HG02642 (cell line): ENCODE data around the gene USP20.

Experiments
- ATAC-seq: cut with Tn5 transposase; IDR thresholded peaks from one replicate; pipeline ENCODE4 v1.9.1; 2021; ENCODE audit warnings: mild to moderate bottlenecking; ENCODE audit not compliant: unreplicated experiment, poor library complexity

Gene USP20

DNA sequence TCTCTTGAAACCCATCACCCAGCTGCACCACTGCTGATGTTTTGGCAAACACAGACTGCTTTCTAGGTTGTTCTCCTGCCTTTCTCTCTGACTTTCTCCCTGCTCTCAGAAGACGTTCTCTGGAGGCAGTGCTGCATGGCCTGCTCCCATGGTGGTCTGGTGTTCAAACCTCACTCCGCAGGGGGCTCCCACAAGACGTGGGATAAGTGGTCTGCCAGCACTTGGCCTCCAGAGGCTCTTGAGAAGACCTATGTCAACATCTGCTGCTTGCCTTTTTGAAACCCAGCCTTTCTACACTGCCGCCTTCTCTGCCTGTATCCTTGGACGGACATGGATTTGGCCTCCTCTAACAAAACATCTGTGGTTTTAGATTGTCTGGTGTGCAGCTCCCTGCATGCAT is 16.6 kb downstream of the USP20 start:
- ATAC-seq: no peak

DNA sequence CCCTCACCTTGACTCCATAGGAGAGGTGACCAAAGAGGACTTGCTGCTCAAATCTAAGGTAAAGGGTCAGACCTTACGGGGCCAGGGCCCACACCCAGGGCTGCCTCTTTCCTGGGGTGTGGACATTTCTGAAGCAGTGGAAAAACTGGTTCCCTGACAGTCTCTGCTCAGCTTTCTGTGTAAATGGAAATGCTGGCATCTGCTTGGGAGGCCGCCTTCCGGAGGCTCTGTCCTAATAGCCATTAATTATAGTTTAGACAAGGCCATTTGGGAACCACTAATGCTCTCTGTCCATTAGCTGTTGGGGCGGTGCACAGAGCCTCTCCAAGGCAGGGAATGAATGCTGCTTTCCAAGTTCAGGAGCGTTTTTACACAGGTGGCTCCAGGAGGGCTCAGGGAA is 17.3 kb downstream of the USP20 start:
- no peak for ATAC-seq

DNA sequence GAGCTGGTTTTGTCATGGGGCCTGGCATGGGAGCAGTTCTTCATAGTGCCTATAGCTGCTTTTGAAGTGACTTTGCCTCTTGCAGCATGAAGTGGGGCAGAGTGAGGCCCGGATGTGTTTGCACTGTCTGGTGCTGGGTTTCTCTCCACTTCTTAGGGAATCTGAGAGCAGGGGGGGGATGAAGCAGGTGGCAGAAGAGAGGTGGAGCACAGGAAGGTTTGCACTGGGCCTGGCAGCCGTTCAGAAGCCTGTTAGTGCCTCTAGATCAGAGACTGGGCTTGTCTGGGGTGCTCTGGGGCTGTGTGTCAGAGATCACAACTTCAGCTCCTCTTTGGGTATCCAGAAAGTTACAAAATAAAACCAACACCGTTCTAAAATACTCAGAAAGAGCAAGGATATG is 18.4 kb downstream of the USP20 start:
- no peak for ATAC-seq

DNA sequence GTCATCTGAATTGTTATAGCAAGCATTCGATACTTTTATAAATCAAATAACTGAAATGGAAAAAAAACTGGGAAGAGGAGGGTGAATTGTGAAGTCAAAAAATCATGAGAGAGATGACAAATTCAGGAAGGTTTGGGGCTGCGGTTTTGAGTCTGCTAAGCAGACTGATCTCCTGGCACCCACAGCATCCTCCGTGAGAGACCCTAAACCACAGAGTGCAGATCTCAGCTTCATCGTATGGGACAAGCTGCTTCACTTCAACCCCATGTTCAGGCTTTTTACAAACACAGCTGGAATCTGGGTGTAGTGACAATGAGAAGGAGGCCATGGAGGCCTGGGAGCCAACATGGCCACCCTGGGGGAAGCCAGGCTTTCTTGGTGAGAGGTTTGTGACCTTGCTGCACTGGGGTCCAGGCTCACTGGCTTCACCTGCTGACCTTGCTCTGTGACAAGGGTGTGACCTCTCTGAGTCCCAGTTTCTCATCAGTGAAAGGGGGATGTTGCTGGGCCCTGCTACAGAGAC is 19.4 kb downstream of the USP20 start:
- no peak for ATAC-seq

DNA sequence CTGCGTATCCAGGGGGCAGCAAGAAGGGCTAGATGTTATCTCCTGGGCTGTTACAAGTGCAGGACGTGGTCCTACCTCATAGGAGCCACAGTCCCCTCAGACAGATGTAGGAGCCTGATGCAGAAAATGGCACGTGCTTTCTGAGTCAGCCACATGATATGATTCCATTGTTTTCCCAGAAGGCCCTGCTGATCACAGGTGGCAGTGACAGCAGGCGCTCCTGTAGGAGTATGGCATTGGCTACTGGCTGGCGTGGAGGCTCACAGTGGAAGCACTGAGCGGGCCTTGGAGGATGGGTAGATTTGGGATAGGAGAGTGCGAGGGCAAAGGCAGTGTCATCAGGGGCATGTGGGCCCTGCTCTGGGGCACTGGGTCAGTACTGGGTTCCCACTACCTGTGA is 21.9 kb downstream of the USP20 start:
- ATAC-seq: no peak

DNA sequence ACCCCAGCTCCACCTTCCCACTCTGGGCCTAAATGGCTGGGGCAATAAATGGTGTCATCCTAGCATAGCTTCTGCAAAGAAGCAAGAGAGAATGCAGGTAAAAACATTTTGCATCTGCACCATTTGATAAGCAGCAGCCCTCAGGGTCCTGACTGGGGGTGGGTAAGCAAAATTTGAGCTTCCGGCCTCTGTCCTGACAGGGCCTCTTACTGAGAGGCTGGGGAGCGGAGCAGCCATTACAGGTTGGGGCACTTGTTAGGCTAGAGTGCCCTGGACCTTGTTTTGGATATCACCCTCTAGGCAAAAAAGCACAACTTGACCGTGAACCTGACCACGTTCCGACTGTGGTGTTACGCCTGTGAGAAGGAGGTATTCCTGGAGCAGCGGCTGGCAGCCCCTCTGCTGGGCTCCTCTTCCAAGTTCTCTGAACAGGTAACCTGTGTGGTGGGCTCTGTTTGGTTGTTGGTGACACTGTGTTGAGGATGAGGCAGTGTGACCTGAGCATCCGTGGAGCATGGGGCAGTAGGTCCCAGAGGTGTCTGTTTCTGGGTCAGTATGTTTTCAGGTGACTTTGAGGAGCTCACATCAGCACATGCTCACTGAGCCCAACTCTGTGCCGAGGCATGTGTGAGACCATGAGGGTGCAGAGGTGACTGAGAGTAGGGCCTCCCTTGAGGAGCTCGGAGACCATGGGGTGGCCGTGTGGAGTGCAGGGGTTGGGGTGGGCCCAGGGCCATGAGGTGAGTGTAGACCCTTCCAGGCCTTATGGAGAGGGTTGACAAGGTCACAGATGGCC is 23.1 kb downstream of the USP20 start:
- no peak for ATAC-seq

DNA sequence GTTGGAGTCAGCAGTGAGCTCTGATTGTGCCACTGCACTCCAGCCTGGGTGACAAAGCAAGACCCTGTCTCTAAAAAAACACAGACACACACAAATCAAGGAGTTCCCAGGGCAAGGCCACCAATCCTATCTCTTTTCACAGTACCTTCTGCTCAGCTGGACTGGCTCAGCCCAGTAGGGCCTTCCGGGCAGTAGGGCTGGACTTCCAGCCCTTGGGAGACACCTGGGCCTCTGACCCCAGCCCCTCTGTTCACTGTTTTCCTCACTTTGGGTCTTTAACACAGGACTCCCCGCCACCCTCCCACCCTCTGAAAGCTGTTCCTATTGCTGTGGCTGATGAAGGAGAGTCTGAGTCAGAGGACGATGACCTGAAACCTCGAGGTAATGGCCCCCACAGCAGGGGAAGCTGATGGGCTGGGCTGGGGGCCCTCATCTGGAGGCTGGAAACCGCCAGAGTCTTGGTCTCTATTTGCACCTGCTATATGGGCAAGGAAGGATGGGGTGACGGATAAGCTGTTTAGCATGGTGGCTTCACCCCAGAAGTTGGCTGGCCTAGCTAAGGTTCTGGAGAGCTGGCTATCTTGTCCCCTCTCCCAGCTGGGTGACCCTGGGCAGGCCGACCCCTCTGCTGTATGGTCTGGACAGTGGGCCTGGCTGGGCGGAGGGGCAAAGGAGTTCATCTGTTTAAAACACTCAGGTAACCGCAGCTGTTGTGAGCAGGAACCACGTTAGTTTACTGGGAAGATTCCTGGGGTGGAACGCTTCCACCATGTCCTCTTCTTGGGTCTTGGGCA is 25.6 kb downstream of the USP20 start:
- no peak for ATAC-seq

DNA sequence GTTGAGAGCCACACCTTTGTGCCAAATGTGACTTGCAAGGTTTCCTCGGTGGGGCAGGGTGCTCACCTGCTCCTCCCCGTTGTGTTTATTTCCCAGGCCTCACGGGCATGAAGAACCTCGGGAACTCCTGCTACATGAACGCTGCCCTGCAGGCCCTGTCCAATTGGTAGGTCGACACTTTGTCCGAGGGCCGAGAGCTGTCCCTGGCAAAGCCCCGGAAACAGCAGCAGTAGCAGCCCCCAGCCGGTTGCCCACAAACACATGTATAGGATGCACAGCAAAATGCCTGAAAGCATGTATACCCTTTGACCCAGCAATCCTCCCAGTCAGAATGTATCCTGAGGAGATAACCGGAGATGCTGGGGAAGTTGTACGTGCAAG is 26.2 kb downstream of the USP20 start:
- ATAC-seq: no peak

DNA sequence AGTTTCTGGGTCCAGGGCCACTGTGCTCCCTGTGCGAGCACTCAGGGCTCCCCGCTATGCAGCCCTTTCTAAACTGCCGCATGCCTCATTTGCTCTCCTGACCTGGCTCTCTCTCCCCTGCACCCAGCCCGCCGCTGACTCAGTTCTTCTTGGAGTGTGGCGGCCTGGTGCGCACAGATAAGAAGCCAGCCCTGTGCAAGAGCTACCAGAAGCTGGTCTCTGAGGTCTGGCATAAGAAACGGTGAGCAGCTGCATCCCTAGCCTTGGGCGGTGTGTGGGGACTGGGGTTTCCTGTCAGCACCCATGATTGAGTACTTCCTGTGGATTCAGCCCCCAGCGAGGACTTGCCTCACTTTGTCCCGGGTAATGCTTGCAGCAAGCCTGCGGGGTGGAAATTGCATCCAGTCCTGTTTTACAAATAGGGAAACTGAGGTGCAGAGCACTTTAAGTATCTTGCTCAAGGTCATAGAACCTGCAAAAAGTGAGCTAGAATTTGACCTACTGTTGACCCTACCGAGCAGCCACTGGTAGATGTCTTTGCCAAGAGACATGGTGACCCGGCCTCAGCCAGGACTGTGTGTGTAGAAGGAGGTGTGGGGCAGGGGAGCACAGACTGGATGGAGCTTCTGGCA is 27.9 kb downstream of the USP20 start:
- no peak for ATAC-seq

DNA sequence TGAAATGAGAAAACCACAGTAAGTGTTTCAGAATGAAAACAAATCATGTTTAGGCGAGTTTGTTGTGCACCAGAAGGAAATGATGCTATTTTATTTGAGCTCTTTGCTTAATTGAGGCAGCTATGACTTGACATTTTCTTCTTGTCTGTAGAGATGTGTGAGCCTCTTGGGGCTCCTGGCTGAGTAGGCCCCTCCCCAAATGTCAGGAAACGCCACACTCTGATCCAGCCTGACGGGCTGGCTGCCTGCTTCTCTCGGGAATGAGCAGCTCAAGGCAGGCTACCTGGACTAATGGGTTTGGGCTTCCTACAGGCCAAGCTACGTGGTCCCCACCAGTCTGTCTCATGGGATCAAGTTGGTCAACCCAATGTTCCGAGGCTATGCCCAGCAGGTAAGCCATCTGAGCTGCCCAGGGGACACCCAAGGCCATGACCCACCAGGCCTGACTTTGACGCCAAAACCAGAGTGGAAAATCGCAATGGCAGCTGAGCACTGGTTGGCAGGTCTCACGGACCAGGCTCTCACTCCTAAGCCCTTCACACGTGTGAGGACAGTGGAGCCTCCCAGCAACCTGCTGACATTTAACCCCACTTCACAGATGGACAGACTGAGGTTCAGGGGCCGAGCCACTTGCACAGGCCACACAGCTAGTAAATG is 29.9 kb downstream of the USP20 start:
- no peak for ATAC-seq

DNA sequence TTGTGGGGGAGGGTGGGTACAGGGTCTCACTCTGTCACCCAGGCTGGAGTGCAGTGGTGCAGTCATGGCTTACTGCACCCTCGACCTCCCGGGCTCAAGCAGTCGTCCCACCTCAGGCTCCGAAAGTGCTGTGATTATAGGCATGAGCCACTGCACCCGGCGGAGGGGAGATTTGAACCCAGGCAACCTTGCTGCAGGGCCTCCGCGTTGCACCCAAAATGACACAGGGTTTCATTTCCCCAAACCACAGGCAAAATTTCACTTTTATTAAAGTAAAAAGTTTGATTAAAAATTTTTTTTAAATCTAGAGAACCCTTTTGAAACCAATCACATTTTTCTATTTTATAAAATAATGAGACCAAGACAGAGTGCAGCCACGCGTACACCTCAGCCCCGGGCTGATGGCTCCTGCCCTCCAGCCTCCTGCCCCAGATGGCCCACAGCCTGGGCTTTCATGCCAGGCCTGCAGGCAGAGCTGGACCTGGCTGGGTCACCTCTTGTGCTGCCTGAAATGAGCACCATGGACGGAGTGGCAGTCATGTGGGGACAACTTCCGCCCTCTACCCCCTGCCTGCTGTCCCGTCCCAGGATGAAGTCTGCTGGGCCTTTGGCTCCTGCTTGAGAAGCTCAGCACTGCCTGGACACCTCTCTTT is 30.5 kb downstream of the USP20 start:
- ATAC-seq: no peak

DNA sequence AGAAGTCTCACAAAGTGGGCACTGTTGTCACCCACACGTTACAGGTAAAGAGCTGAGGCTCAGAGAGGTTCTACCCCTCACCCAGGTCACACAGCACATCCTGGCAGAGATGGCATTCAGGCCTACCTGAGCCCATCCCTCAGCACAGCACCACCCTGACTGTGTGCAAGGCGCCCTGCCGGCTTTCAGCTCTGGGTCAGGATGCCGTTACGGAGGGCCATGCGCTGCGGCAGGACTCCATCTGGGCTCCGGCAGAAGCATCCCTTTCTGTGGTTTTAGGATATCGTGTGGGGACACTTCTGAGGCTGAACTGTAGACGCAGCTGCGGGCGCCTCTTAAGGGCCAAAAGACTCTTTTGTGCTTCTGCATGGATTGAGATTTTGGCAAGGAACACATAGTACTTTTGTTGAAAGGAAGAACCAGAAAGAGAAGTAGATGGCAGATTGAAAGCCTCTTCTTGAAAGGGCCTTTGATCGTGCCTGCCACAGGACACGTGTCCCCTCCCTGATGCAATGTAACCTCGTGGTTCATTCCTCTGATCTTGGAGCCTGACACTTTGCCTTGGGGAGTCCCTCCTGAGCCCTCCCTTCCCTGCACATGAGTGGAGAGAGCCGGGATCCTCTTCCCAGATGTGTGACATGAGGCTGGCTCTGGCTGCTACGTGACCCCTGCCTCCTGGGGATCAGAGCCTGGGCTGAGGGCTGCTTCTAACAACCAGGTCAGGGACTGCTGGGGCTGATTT is 31.3 kb downstream of the USP20 start:
- no peak for ATAC-seq

DNA sequence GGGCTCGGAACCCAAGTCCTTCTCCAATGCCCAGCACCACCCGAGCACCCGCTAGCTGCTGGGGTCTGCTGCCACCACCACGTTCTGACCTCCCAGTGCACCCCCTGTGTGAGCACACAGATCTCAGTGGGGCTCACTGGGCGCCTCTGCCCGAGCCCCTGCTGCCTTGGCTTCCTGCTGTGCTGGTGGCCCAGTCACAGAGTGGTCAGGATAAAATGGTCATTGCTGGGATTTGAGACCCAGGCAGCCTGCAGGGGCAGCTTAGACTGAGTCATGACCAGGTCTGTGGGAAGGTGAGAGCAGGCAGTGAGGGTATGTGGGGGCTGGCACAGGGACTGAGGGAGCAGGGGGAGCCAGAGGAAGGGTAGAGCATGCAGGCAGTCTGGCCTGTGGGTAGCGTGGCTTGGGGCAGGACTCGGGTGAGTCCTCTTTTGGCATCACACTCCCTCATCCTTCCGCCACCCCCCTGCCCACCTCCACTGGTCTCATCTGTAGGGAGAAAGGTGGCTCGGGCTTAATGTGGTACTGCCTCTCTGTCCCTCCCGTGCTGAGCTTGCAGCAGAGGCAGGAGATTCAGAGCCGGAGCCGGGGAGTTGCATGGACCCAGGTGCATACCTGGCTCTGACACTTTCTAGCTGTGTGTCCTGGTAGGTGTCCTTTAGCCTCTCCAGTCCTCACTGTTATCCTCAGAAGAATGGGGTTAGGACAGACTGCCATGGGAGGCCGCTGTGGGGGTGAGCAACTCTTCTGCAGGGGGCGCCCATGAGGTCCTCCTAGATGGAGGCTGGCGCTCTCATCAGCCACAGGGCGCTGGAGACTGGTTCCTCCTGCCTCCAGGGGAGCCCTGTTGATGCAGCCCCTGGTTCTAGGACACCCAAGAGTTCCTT is 32.1 kb downstream of the USP20 start:
- ATAC-seq: no peak

DNA sequence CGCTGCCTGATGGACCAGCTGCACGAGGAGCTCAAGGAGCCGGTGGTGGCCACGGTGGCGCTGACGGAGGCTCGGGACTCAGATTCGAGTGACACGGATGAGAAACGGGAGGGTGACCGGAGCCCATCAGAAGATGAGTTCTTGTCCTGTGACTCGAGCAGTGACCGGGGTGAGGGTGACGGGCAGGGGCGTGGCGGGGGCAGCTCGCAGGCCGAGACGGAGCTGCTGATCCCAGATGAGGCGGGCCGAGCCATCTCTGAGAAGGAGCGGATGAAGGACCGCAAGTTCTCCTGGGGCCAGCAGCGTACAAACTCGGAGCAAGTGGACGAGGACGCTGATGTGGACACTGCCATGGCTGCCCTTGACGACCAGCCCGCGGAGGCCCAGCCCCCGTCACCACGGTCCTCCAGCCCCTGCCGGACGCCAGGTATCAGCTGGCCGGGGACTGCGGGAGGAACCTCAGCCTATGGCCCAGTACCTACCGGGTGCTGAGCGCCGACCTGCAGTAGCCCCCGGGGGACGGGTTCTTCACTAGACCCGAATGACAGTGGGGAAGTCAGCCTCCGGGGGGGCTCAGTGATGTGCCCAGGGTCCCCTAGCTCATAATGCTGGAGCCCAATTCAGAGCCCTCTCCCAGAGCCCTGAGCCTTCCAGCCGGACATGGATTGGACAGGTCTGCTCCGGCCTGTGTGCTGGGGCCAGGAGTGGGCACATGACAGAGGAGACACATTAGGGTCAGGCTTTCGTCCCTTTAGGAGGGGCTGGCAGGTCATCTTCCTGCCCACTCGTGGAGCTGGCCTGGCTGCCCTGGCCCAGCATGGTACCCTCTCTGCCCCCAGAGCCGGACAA is 33.0 kb downstream of the USP20 start:
- no peak for ATAC-seq

DNA sequence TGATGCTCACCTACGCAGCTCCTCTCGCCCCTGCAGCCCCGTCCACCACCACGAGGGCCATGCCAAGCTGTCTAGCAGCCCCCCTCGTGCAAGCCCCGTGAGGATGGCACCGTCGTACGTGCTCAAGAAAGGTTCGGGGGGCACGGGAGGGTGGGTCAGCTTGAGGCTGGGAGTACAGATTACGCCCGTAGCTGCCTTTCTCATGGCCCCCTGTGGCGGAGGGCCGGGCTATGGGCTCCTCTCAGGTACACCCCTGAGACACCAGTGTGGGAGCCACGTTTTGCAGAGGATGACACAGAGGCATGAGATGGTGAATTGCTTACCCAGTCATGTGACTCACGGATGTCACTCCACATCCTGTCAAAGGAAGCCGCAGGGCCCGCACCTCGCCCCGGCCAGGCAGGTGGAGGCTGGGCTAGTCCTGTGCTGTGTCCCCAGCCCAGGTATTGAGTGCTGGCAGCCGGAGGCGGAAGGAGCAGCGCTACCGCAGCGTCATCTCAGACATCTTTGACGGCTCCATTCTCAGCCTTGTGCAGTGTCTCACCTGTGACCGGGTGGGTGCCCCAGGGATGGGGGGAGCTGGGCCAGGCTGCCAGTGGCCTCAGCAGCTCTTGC is 33.7 kb downstream of the USP20 start:
- ATAC-seq: no peak

DNA sequence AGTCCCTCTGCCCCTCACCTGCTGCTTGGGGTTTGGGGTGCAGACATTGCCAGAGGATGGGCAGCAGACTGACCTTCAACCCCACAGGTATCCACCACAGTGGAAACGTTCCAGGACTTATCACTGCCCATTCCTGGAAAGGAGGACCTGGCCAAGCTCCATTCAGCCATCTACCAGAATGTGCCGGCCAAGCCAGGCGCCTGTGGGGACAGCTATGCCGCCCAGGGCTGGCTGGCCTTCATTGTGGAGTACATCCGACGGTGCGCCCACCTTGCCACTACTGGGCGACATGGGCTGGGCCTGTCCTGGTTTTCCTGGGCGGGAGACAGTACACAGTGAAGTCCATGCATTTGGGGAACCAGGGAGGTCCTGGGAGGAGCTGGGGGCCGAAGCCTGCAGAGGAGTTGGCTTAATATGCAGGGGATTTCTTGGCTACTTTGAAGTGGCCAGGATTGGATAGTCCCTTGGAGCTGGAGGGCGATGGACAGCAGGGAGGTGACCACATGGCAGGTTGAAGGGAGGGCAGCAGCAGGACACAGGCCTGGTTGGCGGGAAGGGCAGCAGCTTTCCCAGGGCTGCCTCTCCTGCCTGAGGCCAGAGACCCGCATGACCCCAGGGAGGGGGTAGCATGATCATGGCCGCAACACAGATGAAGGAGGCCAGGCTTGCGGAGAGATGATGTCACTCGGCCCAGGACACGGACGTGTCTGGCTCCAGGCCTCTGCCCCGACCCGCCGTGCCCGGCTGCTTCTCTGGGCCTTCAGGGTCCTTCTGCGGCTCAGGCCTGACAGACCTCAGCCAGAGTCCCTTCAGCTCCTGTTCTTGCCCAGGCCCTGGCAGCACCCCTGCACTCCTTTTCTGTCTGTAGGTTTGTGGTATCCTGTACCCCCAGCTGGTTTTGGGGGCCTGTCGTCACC is 34.6 kb downstream of the USP20 start:
- ATAC-seq: no peak
